CD4-positive, alpha-beta T cell treated with Interleukin-4 for 4 hours (primary cell): ENCODE results near the gene CD36.

Experiments used
- DNase-seq: peaks from one replicate; pipeline ENCODE4 v3.0.0-alpha.2; 2020

The CD36 gene

GRCh38 chr7:80630608-80631405 is 7.6 kb upstream of the CD36 start:
- DNase-seq = no peak

- DNase-seq = no peak
Measured at GRCh38 chr7:80631421-80631820, 7.0 kb upstream of the CD36 start.

- DNase-seq = no peak
Measured at GRCh38 chr7:80632139-80632538, 6.3 kb upstream of the CD36 start.

- DNase-seq = no peak
Measured at GRCh38 chr7:80632819-80633218, 5.6 kb upstream of the CD36 start.

- DNase-seq = no peak
Measured at GRCh38 chr7:80634505-80634904, 3.9 kb upstream of the CD36 start.

- DNase-seq = no peak
Measured at GRCh38 chr7:80635533-80635932, 2.9 kb upstream of the CD36 start.

- DNase-seq = no peak
Measured at GRCh38 chr7:80635998-80636397, 2.4 kb upstream of the CD36 start.

GRCh38 chr7:80636709-80637108 is 1.7 kb upstream of the CD36 start:
- no peak for DNase-seq

GRCh38 chr7:80637454-80637853 is 988 bp upstream of the CD36 start:
- no peak for DNase-seq

- DNase-seq = no peak
Measured at GRCh38 chr7:80639011-80639410, 569 bp downstream of the CD36 start.

- DNase-seq = no peak
Measured at GRCh38 chr7:80640846-80641245, 2.4 kb downstream of the CD36 start.

GRCh38 chr7:80641548-80641947 is 3.1 kb downstream of the CD36 start:
- DNase-seq = no peak

- no peak for DNase-seq
Measured at GRCh38 chr7:80642871-80643270, 4.4 kb downstream of the CD36 start.

GRCh38 chr7:80643336-80643915 is 5.0 kb downstream of the CD36 start:
- no peak for DNase-seq

- DNase-seq = no peak
Measured at GRCh38 chr7:80644054-80644453, 5.6 kb downstream of the CD36 start.

GRCh38 chr7:80646083-80646865 is 7.8 kb downstream of the CD36 start:
- no peak for DNase-seq

- DNase-seq = no peak
Measured at GRCh38 chr7:80647436-80647835, 9.0 kb downstream of the CD36 start.

- DNase-seq = no peak
Measured at GRCh38 chr7:80648031-80648600, 9.7 kb downstream of the CD36 start.

GRCh38 chr7:80649011-80649410 is 10.6 kb downstream of the CD36 start:
- DNase-seq = no peak

- DNase-seq = no peak
Measured at GRCh38 chr7:80650030-80650429, 11.6 kb downstream of the CD36 start.

GRCh38 chr7:80651471-80651870 is 13.0 kb downstream of the CD36 start:
- no peak for DNase-seq

- no peak for DNase-seq
Measured at GRCh38 chr7:80653244-80653643, 14.8 kb downstream of the CD36 start.

- DNase-seq = no peak
Measured at GRCh38 chr7:80654887-80655340, 16.5 kb downstream of the CD36 start.

GRCh38 chr7:80656029-80656428 is 17.6 kb downstream of the CD36 start:
- no peak for DNase-seq
